ENCODE measurements around the gene ODR4.

DNA sequence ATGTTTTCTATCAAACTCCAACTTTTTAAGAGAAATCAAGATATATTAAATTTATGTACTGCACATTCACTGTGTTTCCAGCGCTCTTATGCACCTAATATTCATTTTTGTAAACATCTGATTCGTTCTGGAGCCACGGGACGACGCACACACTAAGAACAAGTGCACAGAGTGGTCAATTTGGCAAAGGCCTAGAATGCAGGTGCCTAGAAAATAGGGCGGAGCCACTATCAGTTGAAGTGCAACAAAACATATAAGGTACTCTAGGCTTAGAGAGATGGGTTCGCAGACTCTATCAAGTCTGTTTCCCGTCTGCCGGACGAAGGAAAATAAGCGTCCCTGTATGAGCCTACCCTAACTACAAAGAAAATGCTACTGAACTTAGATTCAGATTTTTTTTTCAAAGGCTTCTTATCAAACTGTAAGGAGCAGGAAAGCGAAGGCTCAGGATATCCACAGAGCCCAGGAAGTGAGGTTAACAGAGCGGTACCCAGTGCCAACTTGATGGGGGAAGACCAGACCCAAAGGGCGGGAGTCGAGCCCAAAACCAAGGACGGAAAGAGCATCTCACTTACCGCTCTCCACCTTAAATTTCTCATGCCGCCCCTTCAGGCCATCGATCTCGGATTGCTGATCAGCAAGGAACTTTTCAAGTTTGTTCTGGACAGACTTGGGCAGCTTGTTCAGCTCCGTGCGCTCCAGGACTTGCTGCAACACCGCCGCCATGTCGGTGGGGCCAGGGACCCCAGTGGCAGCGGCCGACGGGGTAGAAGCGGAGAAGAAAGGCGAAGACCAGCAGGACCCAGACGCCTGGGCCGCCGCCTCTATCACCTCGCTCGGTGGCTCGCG, 1.1 kb upstream of the ODR4 start:
- TF ChIP-seq POLR2A (IDR thresholded peaks at IDR 0.05), result no peak
- TF ChIP-seq, protein P1, sequence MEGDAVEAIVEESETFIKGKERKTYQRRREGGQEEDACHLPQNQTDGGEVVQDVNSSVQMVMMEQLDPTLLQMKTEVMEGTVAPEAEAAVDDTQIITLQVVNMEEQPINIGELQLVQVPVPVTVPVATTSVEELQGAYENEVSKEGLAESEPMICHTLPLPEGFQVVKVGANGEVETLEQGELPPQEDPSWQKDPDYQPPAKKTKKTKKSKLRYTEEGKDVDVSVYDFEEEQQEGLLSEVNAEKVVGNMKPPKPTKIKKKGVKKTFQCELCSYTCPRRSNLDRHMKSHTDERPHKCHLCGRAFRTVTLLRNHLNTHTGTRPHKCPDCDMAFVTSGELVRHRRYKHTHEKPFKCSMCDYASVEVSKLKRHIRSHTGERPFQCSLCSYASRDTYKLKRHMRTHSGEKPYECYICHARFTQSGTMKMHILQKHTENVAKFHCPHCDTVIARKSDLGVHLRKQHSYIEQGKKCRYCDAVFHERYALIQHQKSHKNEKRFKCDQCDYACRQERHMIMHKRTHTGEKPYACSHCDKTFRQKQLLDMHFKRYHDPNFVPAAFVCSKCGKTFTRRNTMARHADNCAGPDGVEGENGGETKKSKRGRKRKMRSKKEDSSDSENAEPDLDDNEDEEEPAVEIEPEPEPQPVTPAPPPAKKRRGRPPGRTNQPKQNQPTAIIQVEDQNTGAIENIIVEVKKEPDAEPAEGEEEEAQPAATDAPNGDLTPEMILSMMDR (IDR thresholded peaks at IDR 0.05), result no peak

Measured in thyroid gland (tissue), 4 donors.